ENCODE measurements around the gene MICB. TPM values are rescaled to one million over a fixed set of nuclear protein-coding genes. Genes with fewer than 3 reads are reported as not detected.

Gene MICB
- total and polyA plus RNA-seq, 9 of the 15 experiments (the other 6 are each of a cell fraction or from before 2014, with no cell fraction given), result 13.3 to 34.5 (median 19.8) TPM

DNA sequence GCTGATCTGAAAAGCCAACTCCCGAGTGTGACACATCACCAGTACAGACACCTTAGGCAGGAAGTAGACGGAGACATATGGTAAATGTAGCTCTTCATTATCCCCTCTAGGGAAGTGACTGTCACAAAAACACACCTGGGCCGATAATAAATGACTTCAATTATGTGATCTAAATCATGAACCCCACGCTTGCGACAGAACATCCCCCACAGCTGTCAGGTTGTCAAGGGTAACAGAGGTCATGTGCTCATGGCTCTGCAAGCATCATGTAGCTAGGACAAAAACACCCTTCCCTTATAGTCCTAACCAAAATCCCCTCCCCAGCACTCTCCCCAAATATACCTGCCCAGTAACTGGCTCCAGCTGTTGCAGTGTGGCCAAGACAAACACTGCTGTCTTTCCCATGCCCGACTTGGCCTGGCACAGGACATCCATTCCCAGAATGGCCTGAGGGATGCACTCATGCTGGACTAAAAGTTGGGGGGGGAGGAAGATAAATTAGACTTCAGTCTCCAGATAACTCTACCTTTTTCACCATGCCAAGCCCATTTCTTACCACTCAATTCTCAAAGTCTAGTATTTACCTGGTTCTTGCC lies 41.0 kb downstream of the MICB start:
- peaks cover 12 to 24% of the 10 kb centered on the region in 2 experiments for H3K4me1 ChIP-seq (replicated peaks in 1 of 2; ENCODE audit: control insufficient read depth in 2 of 2, insufficient read depth in 2 of 2, low read length in 2 of 2)
- FAIRE-seq (no peak), DNase-seq (ENCODE audit: extremely low read depth in 1 of 4, low spot score in 3 of 4) (peak in 1 of 4 experiments; percentile 11), ATAC-seq (no peak)
- peaks cover 21% of the 10 kb centered on the region for H3K9me1 ChIP-seq (ENCODE audit: control insufficient read depth, insufficient read depth, low read length)
- ChIA-PET POLR2A (interaction anchor here (0.6 to 4.8 kb wide), 16 partner anchors 9 to 618 kb away, joined by 3 to 107 read pairs (median 4); partner anchors contain the start of genes MCCD1, MICB and NFKBIL1), CTCF (ENCODE audit: low intra/inter-chr PET ratio) (interaction anchor here (0.6 kb wide), 1 partner anchor 346 kb away, joined by 3 read pairs; no protein-coding TSS in a partner anchor)
- no peak overlapping the region for H2AFZ ChIP-seq (ENCODE audit: low read depth, low read length)
- peaks cover 75% of the 10 kb centered on the region for H3K36me3 ChIP-seq (ENCODE audit: control insufficient read depth, insufficient read depth, low read length)
- H3K4me3 ChIP-seq, result peak overlapping the region; percentile 76; the same call in 1 of the 2 replicates
- no TSS peak for BruUV-seq (replicated peaks)
- 91% methylated on average over 6 of the region's 6 CpGs for WGBS (ENCODE audit: insufficient coverage, low coverage, missing lambda C conversion rate)
- peaks cover 95% of the 10 kb centered on the region for H3K79me2 ChIP-seq (ENCODE audit: control insufficient read depth, insufficient read depth, low read length)
- H3K27ac ChIP-seq (ENCODE audit: extremely low read depth, low read depth, low read length), result no peak overlapping the region; the same call in 1 of the 3 replicates
- H4K20me1 ChIP-seq (replicated peaks; ENCODE audit: control insufficient read depth, insufficient read depth, low read length), result peaks cover 52% of the 10 kb centered on the region
- TF ChIP-seq RFX1 (IDR thresholded peaks at IDR 0.05) (peak; percentile 27; the same call in 1 of the 2 replicates), RBFOX2 (IDR thresholded peaks at IDR 0.05; ENCODE audit: low read depth, low read length) (peak; percentile 32; the same call in 1 of the 2 replicates), FUS (optimal IDR thresholded peaks at IDR 0.05; ENCODE audit: low read depth, low read length) (no peak)
- H3K4me2 ChIP-seq (ENCODE audit: insufficient read depth, low read length), result peak overlapping the region; percentile 98
- no peaks in the 10 kb centered on the region for H3K27me3 ChIP-seq (ENCODE audit: control insufficient read depth in 2 of 2, insufficient read depth in 2 of 2, low read length in 2 of 2)
- intact Hi-C loops (cut with micrococcal nuclease), result no loop called here
- in situ Hi-C loops (cut with MboI), result loop anchor here (25.0 kb wide), 1 partner anchor 1423 kb away; the partner anchor contains the start of genes BRD2 and HLA-DMA
- peak overlapping the region in 1 of 2 experiments; percentile 97; a peak in 2 of 4 replicates for H3K9ac ChIP-seq (ENCODE audit: insufficient read depth in 1 of 2, low read depth in 2 of 2, low read length in 2 of 2)
- no peaks in the 10 kb centered on the region for H3K9me3 ChIP-seq (replicated peaks; ENCODE audit: control insufficient read depth, insufficient read depth, low read depth, low read length)

DNA sequence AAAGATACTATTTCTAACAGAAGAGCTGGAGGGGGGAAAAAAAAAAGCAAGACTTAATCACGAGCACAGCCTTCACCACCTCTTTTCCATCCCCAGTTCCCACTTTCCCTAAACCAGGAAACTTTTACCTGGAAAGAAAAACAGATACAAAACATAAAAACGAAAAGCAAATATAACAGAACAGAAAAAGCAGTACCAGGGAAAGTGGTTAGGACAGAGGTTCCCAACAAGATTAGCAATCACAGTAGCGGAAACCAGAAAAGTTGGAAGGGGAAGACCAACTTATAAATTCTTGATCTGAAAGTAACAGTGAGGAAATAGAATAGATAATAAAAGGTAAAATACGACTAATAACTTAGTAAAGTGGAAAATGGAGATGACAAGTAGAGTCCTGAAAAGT lies 42.7 kb downstream of the MICB start:
- intact Hi-C loops (cut with micrococcal nuclease), result loop anchor here (1.0 to 10.0 kb wide), 3 partner anchors 48 to 234 kb away; partner anchors contain the start of gene VWA7
- Histone ChIP-seq H4K20me1 (replicated peaks; ENCODE audit: control insufficient read depth, insufficient read depth, low read length) (peaks cover 38% of the 10 kb centered on the region), H3K27ac (ENCODE audit: extremely low read depth, low read depth, low read length) (peak overlapping the region; percentile 98), H3K4me1 (replicated peaks in 1 of 2; ENCODE audit: control insufficient read depth in 2 of 2, insufficient read depth in 2 of 2, low read length in 2 of 2) (peaks cover 6 to 24% of the 10 kb centered on the region in 2 experiments; a peak in 4 of 5 replicates), H3K27me3 (ENCODE audit: control insufficient read depth in 2 of 2, insufficient read depth in 2 of 2, low read length in 2 of 2) (no peaks in the 10 kb centered on the region), H2AFZ (ENCODE audit: low read depth, low read length) (no peak overlapping the region), H3K9me3 (replicated peaks; ENCODE audit: control insufficient read depth, insufficient read depth, low read depth, low read length) (no peaks in the 10 kb centered on the region), H3K9me1 (ENCODE audit: control insufficient read depth, insufficient read depth, low read length) (peaks cover 15% of the 10 kb centered on the region), H3K79me2 (ENCODE audit: control insufficient read depth, insufficient read depth, low read length) (peaks cover 78% of the 10 kb centered on the region), H3K9ac (ENCODE audit: insufficient read depth in 1 of 2, low read depth in 2 of 2, low read length in 2 of 2) (peak overlapping the region; percentile 92 to 97), H3K36me3 (ENCODE audit: control insufficient read depth, insufficient read depth, low read length) (peaks cover 58% of the 10 kb centered on the region), H3K4me2 (ENCODE audit: insufficient read depth, low read length) (peak overlapping the region; percentile 98), H3K4me3 (peak overlapping the region; percentile 76)
- POLR2A ChIA-PET, result interaction anchor here (0.6 to 4.8 kb wide), 18 partner anchors 10 to 640 kb away, joined by 3 to 107 read pairs (median 12); partner anchors contain the start of genes BAG6, C6orf47, LTB and MCCD1
- CTCF ChIA-PET (ENCODE audit: low intra/inter-chr PET ratio), result no interaction called here
- in situ Hi-C loops (cut with MboI), result loop anchor here (25.0 kb wide), 1 partner anchor 1422 kb away; the partner anchor contains the start of genes BRD2 and HLA-DMA
- WGBS (ENCODE audit: insufficient coverage, low coverage, missing lambda C conversion rate), result 2% methylated on average over 4 of the region's 4 CpGs
- no TSS peak for BruUV-seq (replicated peaks)
- DNase-seq (ENCODE audit: extremely low read depth in 1 of 4, low spot score in 3 of 4) (no peak), ATAC-seq (no peak), FAIRE-seq (no peak)
- TF ChIP-seq OTX1 (CRISPR knock-in tag; IDR thresholded peaks at IDR 0.05) (0 out of 2 replicates have a peak, but pooled peaks have one; percentile 64), PTRF (tag; IDR thresholded peaks at IDR 0.05) (no peak), PHB2 (IDR thresholded peaks at IDR 0.05; ENCODE audit: low read depth) (0 out of 2 replicates have a peak, but pooled peaks have one; percentile 9), SAP30 (IDR thresholded peaks at IDR 0.05; ENCODE audit: borderline replicate concordance, insufficient read depth, low read depth, low read length, poor library complexity, severe bottlenecking) (peak; percentile 21)
- TF ChIP-seq, protein P1, sequence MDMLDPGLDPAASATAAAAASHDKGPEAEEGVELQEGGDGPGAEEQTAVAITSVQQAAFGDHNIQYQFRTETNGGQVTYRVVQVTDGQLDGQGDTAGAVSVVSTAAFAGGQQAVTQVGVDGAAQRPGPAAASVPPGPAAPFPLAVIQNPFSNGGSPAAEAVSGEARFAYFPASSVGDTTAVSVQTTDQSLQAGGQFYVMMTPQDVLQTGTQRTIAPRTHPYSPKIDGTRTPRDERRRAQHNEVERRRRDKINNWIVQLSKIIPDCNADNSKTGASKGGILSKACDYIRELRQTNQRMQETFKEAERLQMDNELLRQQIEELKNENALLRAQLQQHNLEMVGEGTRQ (CRISPR knock-in tag; IDR thresholded peaks at IDR 0.05), result no peak
- TF ChIP-seq, protein P2, sequence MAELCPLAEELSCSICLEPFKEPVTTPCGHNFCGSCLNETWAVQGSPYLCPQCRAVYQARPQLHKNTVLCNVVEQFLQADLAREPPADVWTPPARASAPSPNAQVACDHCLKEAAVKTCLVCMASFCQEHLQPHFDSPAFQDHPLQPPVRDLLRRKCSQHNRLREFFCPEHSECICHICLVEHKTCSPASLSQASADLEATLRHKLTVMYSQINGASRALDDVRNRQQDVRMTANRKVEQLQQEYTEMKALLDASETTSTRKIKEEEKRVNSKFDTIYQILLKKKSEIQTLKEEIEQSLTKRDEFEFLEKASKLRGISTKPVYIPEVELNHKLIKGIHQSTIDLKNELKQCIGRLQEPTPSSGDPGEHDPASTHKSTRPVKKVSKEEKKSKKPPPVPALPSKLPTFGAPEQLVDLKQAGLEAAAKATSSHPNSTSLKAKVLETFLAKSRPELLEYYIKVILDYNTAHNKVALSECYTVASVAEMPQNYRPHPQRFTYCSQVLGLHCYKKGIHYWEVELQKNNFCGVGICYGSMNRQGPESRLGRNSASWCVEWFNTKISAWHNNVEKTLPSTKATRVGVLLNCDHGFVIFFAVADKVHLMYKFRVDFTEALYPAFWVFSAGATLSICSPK (IDR thresholded peaks at IDR 0.05; ENCODE audit: borderline replicate concordance), result peak; percentile 91; the same call in 1 of the 2 replicates

Measured in K562 (cell line).